Natural killer cell (primary cell): Measurements from ENCODE around the gene PIK3AP1. TPM values are rescaled to one million over a fixed set of nuclear protein-coding genes. Genes with fewer than 3 reads are reported as not detected.

Experiments
- ATAC-seq, 3 donors: fragments of 150-1000 bp in 2 of 3; fragments of 200-7000 bp in 1 of 3; cut with Tn5 transposase; 1 replicate in 1 of 3; 2 replicates in 2 of 3; pipeline ENCODE4 v1.10.0; 2021; ENCODE audit warnings: mild to moderate bottlenecking in 2 of 3, moderate library complexity in 2 of 3
- DNase-seq, 2 donors: peaks; one replicate each; pipeline versions ENCODE4 v3.0.0 to v3.0.0-alpha.2; 2013 to 2021; ENCODE audit warnings: mixed read lengths in 1 of 2
- H3K27ac ChIP-seq: one replicate; pipeline ENCODE4 v1.5.1; 2013; ENCODE audit warnings: mild to moderate bottlenecking, low read length
- H3K27me3 ChIP-seq: one replicate; pipeline ENCODE4 v1.6.1; 2013; ENCODE audit warnings: low read length; ENCODE audit not compliant: control insufficient read depth, insufficient read depth
- H3K36me3 ChIP-seq: one replicate; pipeline ENCODE4 v1.6.1; 2013; ENCODE audit warnings: low read length; ENCODE audit not compliant: control insufficient read depth, insufficient read depth
- H3K4me1 ChIP-seq: one replicate; pipeline ENCODE4 v1.6.1; 2013; ENCODE audit warnings: low read length; ENCODE audit not compliant: control insufficient read depth, insufficient read depth
- H3K4me3 ChIP-seq: one replicate; pipeline ENCODE4 v1.5.1; 2013; ENCODE audit warnings: low read length
- H3K9me3 ChIP-seq: one replicate; pipeline ENCODE4 v1.6.1; 2013; ENCODE audit warnings: low read length; ENCODE audit not compliant: control insufficient read depth, insufficient read depth
- H3K27ac Mint-ChIP-seq, 2 donors: one replicate each; pipeline ENCODE4 v1.8.0; 2022; ENCODE audit warnings: mild to moderate bottlenecking in 2 of 2, mixed read lengths in 2 of 2, moderate library complexity in 1 of 2
- H3K27me3 Mint-ChIP-seq, 2 donors: one replicate each; pipeline ENCODE4 v1.8.0; 2022; ENCODE audit warnings: low read depth in 2 of 2, mixed read lengths in 2 of 2
- H3K36me3 Mint-ChIP-seq: one replicate; pipeline ENCODE4 v1.8.0; 2022; ENCODE audit warnings: mixed read lengths
- H3K4me1 Mint-ChIP-seq, 2 donors: one replicate each; pipeline ENCODE4 v1.8.0; 2022; ENCODE audit warnings: mixed read lengths in 2 of 2
- H3K4me3 Mint-ChIP-seq: one replicate; pipeline ENCODE4 v1.8.0; 2022; ENCODE audit warnings: mild to moderate bottlenecking, moderate library complexity, mixed read lengths
- H3K9me3 Mint-ChIP-seq, 2 donors: one replicate each; pipeline ENCODE4 v1.8.0; 2022; ENCODE audit warnings: mixed read lengths in 2 of 2
- CTCF ChIP-seq: fragments of 200-600 bp; IDR thresholded peaks from one replicate; pipeline ENCODE4 v1.8.0; 2022; ENCODE audit warnings: antibody characterized with exemption
- WGBS: methylation state at CpG from one replicate; pipeline ENCODE4 v1.1.7; 2013; ENCODE audit warnings: missing lambda C conversion rate; ENCODE audit not compliant: insufficient coverage; 5-methylcytosine and 5-hydroxymethylcytosine counted together
- intact Hi-C: fragments of 100-400 bp; cut with micrococcal nuclease; formaldehyde crosslinking; loops from one replicate; pipeline ENCODE4 v1.14.2; 2022
- total RNA-seq, 4 donors: library from RNA; stranded (reverse); fragments of 120-200 nt in 1 of 4; gene quantifications; one replicate each; pipeline versions ENCODE4 v1.2.3 to v1.2.4, GENCODE V29; 2013 to 2022

Gene PIK3AP1
- total RNA-seq, 3 donors from 2014 or later (not counting 1 experiment from before 2014, with no cell fraction given): 95.3 to 137 (median 97.1) TPM

DNA sequence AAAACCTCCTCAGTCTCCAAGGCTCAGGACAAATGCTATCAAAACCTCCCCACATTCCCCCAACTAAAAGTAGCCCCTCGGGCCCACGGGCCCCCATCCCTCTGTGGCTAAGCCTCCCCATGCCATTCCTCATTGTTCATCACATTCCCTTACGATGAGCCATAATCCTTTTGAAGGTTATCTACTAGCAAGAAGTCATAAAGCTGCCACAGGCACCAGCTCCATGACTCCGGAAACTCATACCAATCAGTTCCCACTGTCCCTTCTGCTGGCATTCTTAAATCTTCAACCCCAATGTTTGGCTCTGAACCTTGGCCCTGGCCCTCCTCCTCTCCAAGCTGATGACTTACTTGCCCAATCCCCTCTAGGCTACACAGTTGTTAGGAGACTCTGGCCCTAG is 114.1 kb downstream of the PIK3AP1 start:
- WGBS: over 99% methylated on average over 4 of the region's 4 CpGs
- Histone ChIP-seq H3K27me3 (no peaks in the 10 kb centered on the region), H3K27ac (no peak overlapping the region), H3K36me3 (peaks cover 77% of the 10 kb centered on the region), H3K4me1 (peaks cover 18% of the 10 kb centered on the region), H3K4me3 (no peak overlapping the region), H3K9me3 (no peaks in the 10 kb centered on the region)
- Mint-ChIP-seq H3K4me1 (peaks cover 15 to 25% of the 10 kb centered on the region in 2 donors), H3K4me3 (no peak overlapping the region), H3K27ac (peak overlapping the region; percentile 7 to 52), H3K27me3 (no peaks in the 10 kb centered on the region), H3K9me3 (no peaks in the 10 kb centered on the region), H3K36me3 (peaks cover 8% of the 10 kb centered on the region)
- ATAC-seq: no peak
- TF ChIP-seq CTCF: no peak
- intact Hi-C loops: no loop called here
- no peak for DNase-seq

DNA sequence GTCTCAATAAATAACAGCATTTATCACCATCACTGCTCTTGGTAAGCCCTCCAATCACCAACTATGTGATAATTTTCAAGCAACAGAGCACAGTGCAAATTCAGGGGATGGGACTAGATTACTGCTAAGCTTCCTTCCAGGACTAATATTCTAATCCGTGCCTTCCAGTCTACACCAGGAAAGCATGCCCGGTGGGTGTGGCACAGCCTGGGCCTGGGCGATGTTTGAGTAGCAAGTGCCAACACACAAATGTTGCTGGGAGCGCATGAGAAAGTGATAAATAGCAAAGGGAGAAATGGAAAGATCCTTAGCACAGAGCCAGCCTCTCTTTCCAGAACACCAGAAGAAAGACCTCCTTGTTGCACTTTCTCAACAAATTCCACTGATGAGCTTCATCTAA is 120.0 kb downstream of the PIK3AP1 start:
- no peaks in the 10 kb centered on the region for H3K27me3 Mint-ChIP-seq
- no peaks in the 10 kb centered on the region for H3K4me1 Mint-ChIP-seq
- WGBS: 97% methylated on average over 4 of the region's 4 CpGs
- H3K9me3 Mint-ChIP-seq: no peaks in the 10 kb centered on the region
- no peak for TF ChIP-seq CTCF
- Histone ChIP-seq H3K9me3 (no peaks in the 10 kb centered on the region), H3K27me3 (no peaks in the 10 kb centered on the region), H3K4me1 (no peaks in the 10 kb centered on the region), H3K27ac (no peak overlapping the region), H3K4me3 (no peak overlapping the region), H3K36me3 (peaks cover 81% of the 10 kb centered on the region)
- intact Hi-C loops: no loop called here
- DNase-seq (no peak), ATAC-seq (no peak)
- peaks cover 7% of the 10 kb centered on the region for H3K36me3 Mint-ChIP-seq
- no peak overlapping the region for H3K27ac Mint-ChIP-seq
- H3K4me3 Mint-ChIP-seq: no peak overlapping the region

GRCh38 chr10:96598846-96599245 is 121.5 kb downstream of the PIK3AP1 start:
- H3K36me3 Mint-ChIP-seq: peaks cover 7% of the 10 kb centered on the region
- no peaks in the 10 kb centered on the region for H3K9me3 ChIP-seq
- no peak overlapping the region for H3K27ac Mint-ChIP-seq
- no peaks in the 10 kb centered on the region for H3K27me3 Mint-ChIP-seq
- ATAC-seq (no peak), DNase-seq (no peak)
- no peak for TF ChIP-seq CTCF
- H3K27me3 ChIP-seq: no peaks in the 10 kb centered on the region
- H3K27ac ChIP-seq: no peak overlapping the region
- no peak overlapping the region for H3K4me3 Mint-ChIP-seq
- H3K4me1 Mint-ChIP-seq: no peaks in the 10 kb centered on the region
- intact Hi-C loops: no loop called here
- 95% methylated on average over 4 of the region's 4 CpGs for WGBS
- no peak overlapping the region for H3K4me3 ChIP-seq
- H3K4me1 ChIP-seq: no peaks in the 10 kb centered on the region
- H3K36me3 ChIP-seq: peaks cover 83% of the 10 kb centered on the region
- no peaks in the 10 kb centered on the region for H3K9me3 Mint-ChIP-seq
